GM18505 (cell line): ENCODE results near the gene HCN2.

Source experiments
- ATAC-seq: cut with Tn5 transposase; IDR thresholded peaks from one replicate; pipeline ENCODE4 v1.9.1; 2021; ENCODE audit not compliant: unreplicated experiment
- POLR2A ChIP-seq: IDR thresholded peaks from 4 replicates; pipeline ENCODE4 v1.6.1; 2011; ENCODE audit warnings: borderline replicate concordance; ENCODE audit not compliant: insufficient read depth, insufficient read length; ENCODE audit errors: extremely low read depth

The HCN2 gene

DNA sequence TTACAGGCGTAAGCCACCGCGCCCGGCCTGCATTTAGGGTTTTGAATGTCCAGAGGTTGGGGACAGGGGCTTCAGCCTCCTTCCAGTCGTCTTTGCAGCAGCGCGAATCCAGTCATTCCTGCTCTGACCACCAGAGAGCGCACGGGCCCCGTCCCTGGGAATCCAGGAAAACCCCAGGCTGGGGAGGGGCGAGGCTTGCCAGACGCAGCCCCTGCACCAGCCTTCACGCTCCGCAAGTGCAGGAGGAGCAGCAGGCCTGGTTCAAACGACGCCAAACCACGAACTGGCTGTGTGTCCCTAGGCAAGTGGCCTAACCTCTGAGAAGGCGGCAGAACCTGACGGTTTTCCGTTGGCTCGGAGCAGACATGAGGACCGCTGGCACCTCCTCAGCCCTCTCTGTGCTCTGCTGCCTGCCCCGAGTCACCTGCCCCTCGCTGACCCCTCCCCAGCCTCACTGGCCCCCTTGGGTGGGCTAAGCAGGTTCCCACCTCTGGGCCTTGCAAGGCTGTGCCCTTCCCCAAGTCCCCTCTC is 75.3 kb downstream of the HCN2 start:
- ATAC-seq: no peak
- TF ChIP-seq POLR2A: no peak
